ENCODE measurements around the gene UGGT1.
A peak's percentile ranks its signal among the peaks of the same experiment; 100 is the strongest.

Gene UGGT1

GRCh38 chr2:128090945-128091725 is at the start of gene UGGT1:
Gene UGGT1, plus strand, starts transcription at chr2:128091200. Its CDS starts 158 bp downstream, at chr2:128091358.
- Histone ChIP-seq H3K4me3 (ENCODE audit: insufficient read depth, low read length, poor library complexity, severe bottlenecking) (peak within 1 kb of the TSS; percentile 89), H3K9me3 (ENCODE audit: insufficient read depth, low read length) (no peaks in the 10 kb centered on the region), H3K9ac (ENCODE audit: low read length) (peak within 1 kb of the TSS; percentile 85), H3F3A (ENCODE audit: insufficient read depth) (peaks cover 17% of the 10 kb centered on the region; the same call in 1 of the 2 replicates), H3K27me3 (ENCODE audit: low read length) (no peaks in the 10 kb centered on the region), H3K27ac (ENCODE audit: low read depth, low read length) (peak within 1 kb of the TSS; percentile 62), H3K36me3 (ENCODE audit: low read length) (no peaks in the 10 kb centered on the region), H2AFZ (ENCODE audit: low read depth, low read length, severe bottlenecking) (peak within 1 kb of the TSS; percentile 95), H3K79me2 (ENCODE audit: insufficient read depth, low read length) (peaks cover 50% of the 10 kb centered on the region), H4K20me1 (ENCODE audit: low read depth, low read length) (peaks cover 13% of the 10 kb centered on the region; the same call in 1 of the 2 replicates), H3K9me2 (replicated peaks; ENCODE audit: insufficient read depth, low read length) (no peaks in the 10 kb centered on the region), H3K4me2 (ENCODE audit: low read depth, low read length, poor library complexity, severe bottlenecking) (peak within 1 kb of the TSS; percentile 99)
- TF ChIP-seq EZH2phosphoT487 (conservative IDR thresholded peaks at IDR 0.05; ENCODE audit: low read length) (no peak), CTCF (IDR thresholded peaks at IDR 0.05; ENCODE audit: insufficient read depth, low read length, poor library complexity, severe bottlenecking) (no peak)

- H3K9me2 ChIP-seq (replicated peaks; ENCODE audit: insufficient read depth, low read length): no peaks in the 10 kb centered on the region
- H3F3A ChIP-seq (ENCODE audit: insufficient read depth): no peaks in the 10 kb centered on the region
- H3K36me3 ChIP-seq (ENCODE audit: low read length): 0 out of 2 replicates have a peak, but pooled peaks cover 3% of the 10 kb centered on the region
- no peak overlapping the region for H2AFZ ChIP-seq (ENCODE audit: low read depth, low read length, severe bottlenecking)
- H3K4me2 ChIP-seq (ENCODE audit: low read depth, low read length, poor library complexity, severe bottlenecking): no peak overlapping the region
- H3K27me3 ChIP-seq (ENCODE audit: low read length): no peaks in the 10 kb centered on the region
- no peak overlapping the region for H3K27ac ChIP-seq (ENCODE audit: low read depth, low read length)
- no peak for TF ChIP-seq EZH2phosphoT487 (conservative IDR thresholded peaks at IDR 0.05; ENCODE audit: low read length)
- TF ChIP-seq CTCF (IDR thresholded peaks at IDR 0.05; ENCODE audit: insufficient read depth, low read length, poor library complexity, severe bottlenecking): no peak
- H4K20me1 ChIP-seq (ENCODE audit: low read depth, low read length): no peaks in the 10 kb centered on the region
- H3K4me3 ChIP-seq (ENCODE audit: insufficient read depth, low read length, poor library complexity, severe bottlenecking): no peak overlapping the region
- no peaks in the 10 kb centered on the region for H3K79me2 ChIP-seq (ENCODE audit: insufficient read depth, low read length)
- peaks cover 37% of the 10 kb centered on the region; the same call in 1 of the 2 replicates for H3K9me3 ChIP-seq (ENCODE audit: insufficient read depth, low read length)
- no peak overlapping the region for H3K9ac ChIP-seq (ENCODE audit: low read length)
Measured at GRCh38 chr2:128041561-128041960, 49.4 kb upstream of the UGGT1 start.

- H3K27ac ChIP-seq (ENCODE audit: low read depth, low read length): no peak overlapping the region
- no peaks in the 10 kb centered on the region for H3K79me2 ChIP-seq (ENCODE audit: insufficient read depth, low read length)
- no peak overlapping the region for H3K4me3 ChIP-seq (ENCODE audit: insufficient read depth, low read length, poor library complexity, severe bottlenecking)
- no peaks in the 10 kb centered on the region for H3F3A ChIP-seq (ENCODE audit: insufficient read depth)
- H3K9me3 ChIP-seq (ENCODE audit: insufficient read depth, low read length): peaks cover 23% of the 10 kb centered on the region; the same call in 1 of the 2 replicates
- no peak overlapping the region for H3K9ac ChIP-seq (ENCODE audit: low read length)
- H3K4me2 ChIP-seq (ENCODE audit: low read depth, low read length, poor library complexity, severe bottlenecking): no peak overlapping the region
- H3K36me3 ChIP-seq (ENCODE audit: low read length): 0 out of 2 replicates have a peak, but pooled peaks cover 3% of the 10 kb centered on the region
- H2AFZ ChIP-seq (ENCODE audit: low read depth, low read length, severe bottlenecking): no peak overlapping the region
- H3K9me2 ChIP-seq (replicated peaks; ENCODE audit: insufficient read depth, low read length): no peaks in the 10 kb centered on the region
- no peaks in the 10 kb centered on the region for H3K27me3 ChIP-seq (ENCODE audit: low read length)
- no peaks in the 10 kb centered on the region for H4K20me1 ChIP-seq (ENCODE audit: low read depth, low read length)
- TF ChIP-seq CTCF (IDR thresholded peaks at IDR 0.05; ENCODE audit: insufficient read depth, low read length, poor library complexity, severe bottlenecking): no peak
- TF ChIP-seq EZH2phosphoT487 (conservative IDR thresholded peaks at IDR 0.05; ENCODE audit: low read length): no peak
Measured at GRCh38 chr2:128043041-128043440, 48.0 kb upstream of the UGGT1 start.

Measured in SU-DHL-6 (cell line).